B cell (primary cell): Measurements from ENCODE around the gene SERPINI1.

Experiments used
- EZH2 ChIP-seq: IDR thresholded peaks from 2 replicates; pipeline ENCODE4 v1.6.1; 2012; ENCODE audit warnings: borderline replicate concordance, low read depth, mild to moderate bottlenecking, moderate library complexity, low read length; ENCODE audit not compliant: insufficient read depth, poor library complexity, severe bottlenecking
- TF ChIP-seq, protein P1 (sequence below): fragments of 200-600 bp; IDR thresholded peaks from one replicate; pipeline ENCODE4 v1.8.0; 2022; ENCODE audit warnings: antibody characterized with exemption, mild to moderate bottlenecking

DNA sequence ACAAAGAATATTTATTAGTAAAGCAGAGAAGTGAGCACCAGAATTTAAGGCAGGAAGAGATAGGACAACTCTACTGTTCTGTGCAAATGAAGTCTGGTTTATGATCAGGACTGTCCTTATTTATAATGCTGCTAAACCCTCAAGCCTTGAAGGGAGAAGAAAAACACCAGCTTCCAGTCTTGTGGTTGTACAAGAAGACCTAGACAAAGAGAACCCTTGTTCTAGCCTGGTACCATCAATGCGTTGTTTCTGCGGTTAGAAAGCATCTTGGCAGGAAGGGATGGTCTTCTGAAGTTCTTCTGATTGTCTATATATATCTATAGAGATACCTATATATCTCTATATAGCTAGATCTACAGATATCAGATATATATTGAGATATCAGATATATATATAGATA is 34.6 kb upstream of the SERPINI1 start:
- TF ChIP-seq, protein P1, sequence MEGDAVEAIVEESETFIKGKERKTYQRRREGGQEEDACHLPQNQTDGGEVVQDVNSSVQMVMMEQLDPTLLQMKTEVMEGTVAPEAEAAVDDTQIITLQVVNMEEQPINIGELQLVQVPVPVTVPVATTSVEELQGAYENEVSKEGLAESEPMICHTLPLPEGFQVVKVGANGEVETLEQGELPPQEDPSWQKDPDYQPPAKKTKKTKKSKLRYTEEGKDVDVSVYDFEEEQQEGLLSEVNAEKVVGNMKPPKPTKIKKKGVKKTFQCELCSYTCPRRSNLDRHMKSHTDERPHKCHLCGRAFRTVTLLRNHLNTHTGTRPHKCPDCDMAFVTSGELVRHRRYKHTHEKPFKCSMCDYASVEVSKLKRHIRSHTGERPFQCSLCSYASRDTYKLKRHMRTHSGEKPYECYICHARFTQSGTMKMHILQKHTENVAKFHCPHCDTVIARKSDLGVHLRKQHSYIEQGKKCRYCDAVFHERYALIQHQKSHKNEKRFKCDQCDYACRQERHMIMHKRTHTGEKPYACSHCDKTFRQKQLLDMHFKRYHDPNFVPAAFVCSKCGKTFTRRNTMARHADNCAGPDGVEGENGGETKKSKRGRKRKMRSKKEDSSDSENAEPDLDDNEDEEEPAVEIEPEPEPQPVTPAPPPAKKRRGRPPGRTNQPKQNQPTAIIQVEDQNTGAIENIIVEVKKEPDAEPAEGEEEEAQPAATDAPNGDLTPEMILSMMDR, result no peak
- TF ChIP-seq EZH2, result no peak
